ENCODE data around the gene ZFP2.
"Not testable (repeated sequence)": the region's sequence is repeated elsewhere in the genome, so short reads cannot be mapped to it uniquely, and the experiment has no call there.

The ZFP2 gene

GRCh38 chr5:178895615-178896571 lies at the start of gene ZFP2:
TSS of gene ZFP2 (plus strand) at chr5:178895913. CDS start at chr5:178931314, 35,401 bp downstream.
- DNase-seq (ENCODE audit: low read depth in 1 of 2, low spot score in 1 of 2): peak in 1 of 2 donors; percentile 2

GRCh38 chr5:178849316-178849715 lies 46.4 kb upstream of the ZFP2 start:
- DNase-seq (ENCODE audit: low read depth in 1 of 2, low spot score in 1 of 2): no peak

- DNase-seq (ENCODE audit: low read depth in 1 of 2, low spot score in 1 of 2): no peak
Measured at GRCh38 chr5:178851951-178852350, 43.8 kb upstream of the ZFP2 start.

GRCh38 chr5:178854284-178854683 lies 41.4 kb upstream of the ZFP2 start:
- no peak for DNase-seq (ENCODE audit: low read depth in 1 of 2, low spot score in 1 of 2)

GRCh38 chr5:178859625-178860521 lies 35.8 kb upstream of the ZFP2 start, which contains the start of gene ZNF354B:
TSS of gene ZNF354B (plus strand) at chr5:178859953. CDS start at chr5:178861048, 1,095 bp downstream.
- peak; percentile 55 to 79 for DNase-seq (ENCODE audit: low read depth in 1 of 2, low spot score in 1 of 2)

GRCh38 chr5:178860615-178861014 lies 35.1 kb upstream of the ZFP2 start:
- not testable (repeated sequence) for DNase-seq (ENCODE audit: low read depth in 1 of 2, low spot score in 1 of 2)

- DNase-seq (ENCODE audit: low read depth in 1 of 2, low spot score in 1 of 2): no peak
Measured at GRCh38 chr5:178861627-178862026, 34.1 kb upstream of the ZFP2 start.

GRCh38 chr5:178866946-178867345 lies 28.8 kb upstream of the ZFP2 start:
- DNase-seq (ENCODE audit: low read depth in 1 of 2, low spot score in 1 of 2): no peak

GRCh38 chr5:178869577-178869976 lies 26.1 kb upstream of the ZFP2 start:
- DNase-seq (ENCODE audit: low read depth in 1 of 2, low spot score in 1 of 2): no peak

- no peak for DNase-seq (ENCODE audit: low read depth in 1 of 2, low spot score in 1 of 2)
Measured at GRCh38 chr5:178870411-178870810, 25.3 kb upstream of the ZFP2 start.

- DNase-seq (ENCODE audit: low read depth in 1 of 2, low spot score in 1 of 2): no peak
Measured at GRCh38 chr5:178872302-178872701, 23.4 kb upstream of the ZFP2 start.

- DNase-seq (ENCODE audit: low read depth in 1 of 2, low spot score in 1 of 2): not testable (repeated sequence)
Measured at GRCh38 chr5:178883115-178883694, 12.5 kb upstream of the ZFP2 start.

GRCh38 chr5:178883815-178884430 lies 11.8 kb upstream of the ZFP2 start:
- DNase-seq (ENCODE audit: low read depth in 1 of 2, low spot score in 1 of 2): no peak

GRCh38 chr5:178899289-178899688 lies 3.6 kb downstream of the ZFP2 start:
- DNase-seq (ENCODE audit: low read depth in 1 of 2, low spot score in 1 of 2): no peak

GRCh38 chr5:178902849-178903248 lies 7.1 kb downstream of the ZFP2 start:
- no peak for DNase-seq (ENCODE audit: low read depth in 1 of 2, low spot score in 1 of 2)

GRCh38 chr5:178931846-178932760 lies 36.4 kb downstream of the ZFP2 start:
- DNase-seq (ENCODE audit: low read depth in 1 of 2, low spot score in 1 of 2): no peak

GRCh38 chr5:178940569-178941360 lies 45.1 kb downstream of the ZFP2 start, which contains the start of gene ZNF454:
TSS of gene ZNF454 (plus strand) at chr5:178941198. CDS start at chr5:178942792, 1,594 bp downstream.
- no peak for DNase-seq (ENCODE audit: low read depth in 1 of 2, low spot score in 1 of 2)

- no peak for DNase-seq (ENCODE audit: low read depth in 1 of 2, low spot score in 1 of 2)
Measured at GRCh38 chr5:178941361-178941760, 45.6 kb downstream of the ZFP2 start.

Measured in activated CD4-positive, alpha-beta T cell treated with anti-CD3 and anti-CD28 coated beads, Interleukin-2, amount 50 U/mL, for 24 hours (primary cell).